ENCODE measurements around the gene IPO11.

The IPO11 gene

DNA sequence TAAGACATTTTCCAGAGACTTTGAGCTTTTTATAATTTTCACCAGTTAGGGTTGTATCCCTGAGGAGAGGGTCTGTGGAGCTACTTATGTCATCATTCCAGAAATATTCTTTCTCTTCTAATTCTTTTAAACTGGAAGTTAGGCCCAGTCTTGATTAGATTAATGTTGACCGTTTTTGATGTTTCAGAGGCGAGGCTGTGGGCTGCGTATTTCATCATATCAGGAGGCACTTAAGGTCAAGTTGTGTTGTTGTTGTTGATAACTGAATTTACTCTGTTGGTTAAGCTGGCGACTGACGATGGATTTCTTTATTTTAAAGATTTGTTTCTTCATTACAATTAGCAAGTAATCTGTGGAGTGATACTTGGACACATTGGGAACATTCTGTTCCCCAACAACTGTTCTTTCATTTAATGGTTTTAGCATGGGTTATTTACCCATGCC, 20.1 kb downstream of the IPO11 start:
- no peaks in the 10 kb centered on the region for H3K27me3 ChIP-seq (ENCODE audit: insufficient read depth, low read length, poor library complexity, severe bottlenecking)
- peaks cover 75% of the 10 kb centered on the region for H3K79me2 ChIP-seq (ENCODE audit: insufficient read depth, low read length)
- peaks cover 2% of the 10 kb centered on the region; the same call in 1 of the 2 replicates for H3K36me3 ChIP-seq (ENCODE audit: insufficient read depth, low read length)
- H4K20me1 ChIP-seq (ENCODE audit: insufficient read depth, low read length, poor library complexity, severe bottlenecking), result peaks cover 6% of the 10 kb centered on the region
- no peaks in the 10 kb centered on the region for H3K9me2 ChIP-seq (replicated peaks; ENCODE audit: low read depth, low read length)
- H3K9ac ChIP-seq (ENCODE audit: low read depth, low read length, poor library complexity, severe bottlenecking), result no peak overlapping the region
- H3K4me2 ChIP-seq (ENCODE audit: low read depth, low read length, poor library complexity, severe bottlenecking), result no peak overlapping the region
- no peaks in the 10 kb centered on the region for H3F3A ChIP-seq (ENCODE audit: low read depth)
- H3K4me1 ChIP-seq (ENCODE audit: insufficient read depth, low read length, poor library complexity, severe bottlenecking), result no peaks in the 10 kb centered on the region
- TF ChIP-seq EZH2phosphoT487 (IDR thresholded peaks at IDR 0.05; ENCODE audit: borderline replicate concordance), result no peak
- TF ChIP-seq, protein P1, sequence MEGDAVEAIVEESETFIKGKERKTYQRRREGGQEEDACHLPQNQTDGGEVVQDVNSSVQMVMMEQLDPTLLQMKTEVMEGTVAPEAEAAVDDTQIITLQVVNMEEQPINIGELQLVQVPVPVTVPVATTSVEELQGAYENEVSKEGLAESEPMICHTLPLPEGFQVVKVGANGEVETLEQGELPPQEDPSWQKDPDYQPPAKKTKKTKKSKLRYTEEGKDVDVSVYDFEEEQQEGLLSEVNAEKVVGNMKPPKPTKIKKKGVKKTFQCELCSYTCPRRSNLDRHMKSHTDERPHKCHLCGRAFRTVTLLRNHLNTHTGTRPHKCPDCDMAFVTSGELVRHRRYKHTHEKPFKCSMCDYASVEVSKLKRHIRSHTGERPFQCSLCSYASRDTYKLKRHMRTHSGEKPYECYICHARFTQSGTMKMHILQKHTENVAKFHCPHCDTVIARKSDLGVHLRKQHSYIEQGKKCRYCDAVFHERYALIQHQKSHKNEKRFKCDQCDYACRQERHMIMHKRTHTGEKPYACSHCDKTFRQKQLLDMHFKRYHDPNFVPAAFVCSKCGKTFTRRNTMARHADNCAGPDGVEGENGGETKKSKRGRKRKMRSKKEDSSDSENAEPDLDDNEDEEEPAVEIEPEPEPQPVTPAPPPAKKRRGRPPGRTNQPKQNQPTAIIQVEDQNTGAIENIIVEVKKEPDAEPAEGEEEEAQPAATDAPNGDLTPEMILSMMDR (conservative IDR thresholded peaks at IDR 0.05; ENCODE audit: low read length), result no peak
- H3K9me3 ChIP-seq (ENCODE audit: insufficient read depth, low read depth, low read length), result no peaks in the 10 kb centered on the region
- no peak overlapping the region for H2AFZ ChIP-seq (ENCODE audit: low read length)
- no peak overlapping the region for H3K4me3 ChIP-seq (ENCODE audit: low read length, poor library complexity, severe bottlenecking)

DNA sequence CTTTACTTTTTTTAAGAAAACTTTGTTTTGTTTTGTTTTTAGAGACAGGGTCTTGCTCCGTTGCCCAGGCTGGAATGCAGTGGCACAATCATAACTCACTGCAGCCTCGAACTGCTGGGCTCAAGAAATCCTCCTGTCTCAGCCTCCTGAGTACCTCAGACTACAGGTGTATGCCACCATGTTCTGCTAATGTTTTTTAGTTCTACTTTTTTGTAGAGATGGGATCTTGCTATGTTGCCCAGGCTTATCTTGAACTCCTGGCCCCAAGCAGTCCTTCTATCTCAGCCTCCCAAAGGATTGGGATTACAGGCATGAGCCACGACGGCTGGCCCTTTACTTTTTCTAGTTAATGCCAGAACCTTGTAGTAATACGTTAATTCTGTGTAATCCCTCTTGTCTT, 36.0 kb downstream of the IPO11 start:
- H3K9me3 ChIP-seq (ENCODE audit: insufficient read depth, low read depth, low read length), result no peaks in the 10 kb centered on the region
- no peak overlapping the region for H3K4me2 ChIP-seq (ENCODE audit: low read depth, low read length, poor library complexity, severe bottlenecking)
- H3K4me1 ChIP-seq (ENCODE audit: insufficient read depth, low read length, poor library complexity, severe bottlenecking), result no peaks in the 10 kb centered on the region
- no peaks in the 10 kb centered on the region for H3K9me2 ChIP-seq (replicated peaks; ENCODE audit: low read depth, low read length)
- no peak overlapping the region for H2AFZ ChIP-seq (ENCODE audit: low read length)
- no peak overlapping the region for H3K9ac ChIP-seq (ENCODE audit: low read depth, low read length, poor library complexity, severe bottlenecking)
- H3K4me3 ChIP-seq (ENCODE audit: low read length, poor library complexity, severe bottlenecking), result no peak overlapping the region
- H3K36me3 ChIP-seq (ENCODE audit: insufficient read depth, low read length), result peaks cover 54% of the 10 kb centered on the region; the same call in 1 of the 2 replicates
- TF ChIP-seq, protein P1 (conservative IDR thresholded peaks at IDR 0.05; ENCODE audit: low read length), result no peak
- no peak for TF ChIP-seq EZH2phosphoT487 (IDR thresholded peaks at IDR 0.05; ENCODE audit: borderline replicate concordance)
- H3K79me2 ChIP-seq (ENCODE audit: insufficient read depth, low read length), result 0 out of 2 replicates have a peak, but pooled peaks cover 5% of the 10 kb centered on the region
- H4K20me1 ChIP-seq (ENCODE audit: insufficient read depth, low read length, poor library complexity, severe bottlenecking), result peaks cover 4% of the 10 kb centered on the region
- no peaks in the 10 kb centered on the region for H3K27me3 ChIP-seq (ENCODE audit: insufficient read depth, low read length, poor library complexity, severe bottlenecking)
- H3F3A ChIP-seq (ENCODE audit: low read depth), result no peaks in the 10 kb centered on the region

DNA sequence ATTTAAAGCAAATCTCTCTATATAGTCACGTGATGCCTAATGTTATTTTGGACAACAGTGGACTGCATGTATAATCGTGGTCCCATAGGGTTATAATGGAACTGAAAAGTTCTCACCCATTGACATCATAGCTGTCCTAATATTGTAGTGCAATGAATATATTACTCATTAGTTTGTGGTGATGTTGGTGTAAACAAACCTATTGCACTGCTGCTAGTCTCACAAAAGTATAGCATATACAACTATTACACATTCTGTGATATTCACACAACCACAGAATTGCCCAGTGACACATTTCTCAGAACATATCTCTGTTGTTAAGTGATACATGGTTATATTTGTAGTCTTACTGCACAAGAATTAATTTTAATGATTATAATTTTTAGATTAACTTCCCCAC, 37.7 kb downstream of the IPO11 start:
- H3K9me3 ChIP-seq (ENCODE audit: insufficient read depth, low read depth, low read length), result no peaks in the 10 kb centered on the region
- H3K9ac ChIP-seq (ENCODE audit: low read depth, low read length, poor library complexity, severe bottlenecking), result no peak overlapping the region
- no peak overlapping the region for H3K4me3 ChIP-seq (ENCODE audit: low read length, poor library complexity, severe bottlenecking)
- H3K36me3 ChIP-seq (ENCODE audit: insufficient read depth, low read length), result peaks cover 58% of the 10 kb centered on the region; the same call in 1 of the 2 replicates
- H4K20me1 ChIP-seq (ENCODE audit: insufficient read depth, low read length, poor library complexity, severe bottlenecking), result no peaks in the 10 kb centered on the region
- H3K9me2 ChIP-seq (replicated peaks; ENCODE audit: low read depth, low read length), result no peaks in the 10 kb centered on the region
- H3K4me2 ChIP-seq (ENCODE audit: low read depth, low read length, poor library complexity, severe bottlenecking), result no peak overlapping the region
- H3F3A ChIP-seq (ENCODE audit: low read depth), result no peaks in the 10 kb centered on the region
- H2AFZ ChIP-seq (ENCODE audit: low read length), result no peak overlapping the region
- H3K79me2 ChIP-seq (ENCODE audit: insufficient read depth, low read length), result no peaks in the 10 kb centered on the region
- TF ChIP-seq EZH2phosphoT487 (IDR thresholded peaks at IDR 0.05; ENCODE audit: borderline replicate concordance), result no peak
- TF ChIP-seq, protein P1 (conservative IDR thresholded peaks at IDR 0.05; ENCODE audit: low read length), result no peak
- no peaks in the 10 kb centered on the region for H3K4me1 ChIP-seq (ENCODE audit: insufficient read depth, low read length, poor library complexity, severe bottlenecking)
- no peaks in the 10 kb centered on the region for H3K27me3 ChIP-seq (ENCODE audit: insufficient read depth, low read length, poor library complexity, severe bottlenecking)

All from Loucy (cell line).